GM21526 (cell line): ENCODE results near the gene RNF207.

Source experiments
- ATAC-seq: cut with Tn5 transposase; IDR thresholded peaks from one replicate; pipeline ENCODE4 v1.9.1; 2021; ENCODE audit warnings: moderate library complexity; ENCODE audit not compliant: unreplicated experiment, low FRiP score

RNF207 gene

GRCh38 chr1:6224718-6225117, 18.8 kb downstream of the RNF207 start:
- no peak for ATAC-seq

- ATAC-seq = no peak
These were observed 19.7 kb downstream of the RNF207 start for GRCh38 chr1:6225651-6226050.

GRCh38 chr1:6233376-6233775, 27.5 kb downstream of the RNF207 start:
- ATAC-seq = no peak

GRCh38 chr1:6234502-6235295, 28.8 kb downstream of the RNF207 start:
- ATAC-seq = peak; percentile 8

- peak; percentile 24 for ATAC-seq
These were observed 29.4 kb downstream of the RNF207 start for GRCh38 chr1:6235296-6235677.

GRCh38 chr1:6237093-6237492, 31.2 kb downstream of the RNF207 start:
- ATAC-seq = no peak

GRCh38 chr1:6239213-6239752, 33.4 kb downstream of the RNF207 start:
- no peak for ATAC-seq

- ATAC-seq = no peak
These were observed 34.2 kb downstream of the RNF207 start for GRCh38 chr1:6239950-6240768.

- no peak for ATAC-seq
These were observed 35.4 kb downstream of the RNF207 start for GRCh38 chr1:6241107-6241886.

GRCh38 chr1:6241887-6242740, 36.2 kb downstream of the RNF207 start:
- no peak for ATAC-seq

- ATAC-seq = no peak
These were observed 37.3 kb downstream of the RNF207 start for GRCh38 chr1:6243053-6243834.

- no peak for ATAC-seq
These were observed 38.1 kb downstream of the RNF207 start, which contains the start of gene HES3 for GRCh38 chr1:6243993-6244392. TSS of gene HES3 (plus strand) at chr1:6244179. CDS start at chr1:6244366, 187 bp downstream.

- ATAC-seq = no peak
These were observed 38.6 kb downstream of the RNF207 start for GRCh38 chr1:6244401-6245049.

GRCh38 chr1:6245086-6245868, 39.4 kb downstream of the RNF207 start:
- no peak for ATAC-seq

GRCh38 chr1:6245869-6246496, 40.1 kb downstream of the RNF207 start:
- no peak for ATAC-seq

GRCh38 chr1:6246497-6247467, 40.9 kb downstream of the RNF207 start:
- ATAC-seq = no peak
